HG02763 (cell line): Measurements from ENCODE around the gene E2F4.

Source experiments
- ATAC-seq: cut with Tn5 transposase; IDR thresholded peaks from one replicate; pipeline ENCODE4 v1.9.1; 2021; ENCODE audit warnings: mild to moderate bottlenecking, moderate library complexity; ENCODE audit not compliant: unreplicated experiment

Gene E2F4

DNA sequence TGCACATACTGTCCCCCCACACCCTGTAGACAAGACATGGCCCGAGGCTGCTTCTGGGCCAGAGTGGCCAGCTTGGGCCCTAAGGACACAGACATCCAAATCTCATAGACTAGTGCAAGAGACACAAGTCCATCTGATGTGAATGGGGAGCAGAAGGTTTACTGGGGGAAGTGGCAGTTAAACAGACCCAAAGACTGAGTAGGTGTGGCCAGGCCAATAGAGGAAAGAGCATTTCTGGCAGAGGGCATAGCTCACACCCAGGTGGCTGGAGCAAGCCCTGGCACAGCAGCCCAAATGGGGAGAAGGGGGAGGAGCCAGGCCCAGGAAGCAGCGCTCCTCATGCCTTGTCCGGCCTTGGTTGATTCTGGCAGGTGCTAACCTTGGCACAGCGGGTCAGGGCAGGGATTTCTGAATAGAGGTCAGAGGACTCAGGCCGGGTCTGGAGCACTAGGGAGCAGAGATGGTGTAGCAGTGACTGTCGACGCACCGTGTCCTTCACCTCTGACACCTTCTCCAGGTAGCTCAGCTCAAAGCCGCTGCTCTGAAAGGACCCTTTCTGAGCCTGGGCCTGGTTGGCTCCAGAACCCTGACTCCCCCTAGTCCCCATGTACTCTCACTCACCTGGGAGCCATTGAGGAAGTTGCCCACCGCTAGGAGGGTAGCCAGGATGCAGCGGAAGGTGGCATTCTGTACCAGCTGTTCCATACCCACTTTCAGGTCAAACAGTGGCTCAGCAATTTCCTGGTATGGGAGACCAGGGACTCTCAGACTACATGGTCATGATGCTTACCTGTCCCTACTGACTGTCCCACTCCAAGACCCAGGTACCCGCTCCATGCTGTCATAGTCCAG, 39.1 kb downstream of the E2F4 start:
- ATAC-seq = no peak

DNA sequence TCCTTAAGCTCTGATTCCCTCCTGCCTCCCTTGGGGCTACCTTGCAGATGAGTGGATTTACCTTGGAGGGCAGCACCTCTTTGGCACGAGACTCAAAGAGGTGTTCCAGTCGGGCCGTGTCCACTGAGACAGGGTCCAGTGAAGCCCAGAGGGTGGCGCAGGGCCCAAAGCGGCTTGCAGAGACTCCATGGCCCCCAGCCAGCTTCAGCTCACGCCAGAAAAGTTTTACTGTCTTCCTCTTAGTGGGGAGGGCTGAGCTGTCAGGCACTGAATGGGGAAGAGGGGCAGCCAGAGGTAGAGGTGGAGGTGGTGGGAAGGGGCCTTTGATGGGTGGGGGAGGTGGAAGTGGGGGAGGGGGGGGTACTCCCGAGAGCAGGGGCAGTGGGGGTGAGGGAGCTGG, 41.6 kb downstream of the E2F4 start:
- ATAC-seq = no peak

DNA sequence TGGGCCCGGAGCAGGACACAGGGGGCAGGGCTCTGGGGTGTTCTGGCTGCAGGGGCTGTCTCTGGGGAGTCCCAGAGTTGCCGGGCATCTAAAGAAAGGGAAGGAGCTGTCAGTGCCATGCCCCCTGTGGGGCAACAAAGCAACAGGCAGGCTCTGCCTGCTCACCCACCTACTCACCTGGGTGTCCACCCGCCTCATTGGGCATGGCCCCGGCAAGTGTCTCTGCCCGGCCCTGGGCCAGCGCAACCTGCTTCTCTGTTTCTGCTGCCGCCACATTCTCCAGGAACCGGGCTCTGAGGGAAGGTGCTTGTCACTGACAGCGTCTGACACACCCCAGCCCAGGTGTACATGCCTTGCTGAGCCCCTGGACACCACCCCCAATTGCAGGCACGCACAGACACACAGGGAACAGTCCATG, 42.2 kb downstream of the E2F4 start:
- ATAC-seq = no peak

DNA sequence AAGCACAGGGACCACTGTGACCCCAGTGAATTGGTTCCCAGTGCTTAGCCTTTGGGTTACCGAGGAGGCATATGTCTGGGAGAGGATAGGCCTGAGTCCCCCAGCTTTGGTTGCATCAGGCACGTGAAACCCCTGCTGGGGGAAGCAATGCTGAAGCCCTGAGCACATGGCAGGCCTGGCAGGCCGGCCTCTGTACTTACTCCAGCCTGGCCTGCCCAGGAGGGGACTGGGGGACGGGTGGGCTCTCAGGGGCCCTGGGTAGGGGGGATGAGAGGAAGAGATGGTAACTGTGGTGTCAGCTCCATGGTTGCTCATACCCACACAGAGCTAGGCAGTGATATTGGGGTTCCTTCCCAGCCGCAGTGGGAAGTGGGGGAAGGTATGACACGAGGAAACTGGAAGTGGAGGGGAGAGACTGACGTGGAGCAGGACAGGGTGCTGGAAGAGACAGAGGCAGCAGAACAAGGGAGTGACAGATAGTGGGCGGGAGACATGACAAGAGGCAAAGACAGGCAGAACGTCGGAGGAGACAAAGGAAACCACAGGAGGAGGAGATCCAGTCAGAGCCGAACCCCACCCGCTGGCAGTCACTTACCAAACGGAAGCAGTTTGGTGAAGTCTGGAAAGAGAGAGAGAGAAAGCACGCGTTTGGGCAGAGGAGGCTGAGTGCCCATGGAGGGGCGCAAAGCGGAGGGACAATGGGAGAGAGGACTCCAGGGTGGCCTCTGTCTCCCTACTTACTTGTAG, 44.0 kb downstream of the E2F4 start:
- no peak for ATAC-seq

GRCh38 chr16:67236563-67237395, 44.8 kb downstream of the E2F4 start:
- no peak for ATAC-seq

GRCh38 chr16:67237396-67238277, 45.7 kb downstream of the E2F4 start:
- no peak for ATAC-seq

DNA sequence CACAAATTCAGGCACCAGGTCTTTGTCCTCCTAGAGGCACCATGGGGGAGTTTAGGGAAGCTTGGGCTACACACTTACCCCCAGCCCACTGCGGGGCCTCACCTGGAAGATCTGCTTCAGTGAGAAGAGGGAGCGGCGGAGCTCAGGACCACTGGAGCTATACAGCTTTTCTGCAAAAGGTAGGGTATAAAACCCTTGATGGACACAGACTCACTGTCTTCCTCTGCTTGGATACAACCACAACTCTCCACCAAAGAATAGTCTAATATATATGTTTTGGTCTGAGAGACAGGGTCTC, 46.3 kb downstream of the E2F4 start:
- ATAC-seq = no peak

GRCh38 chr16:67238806-67239470, 47.0 kb downstream of the E2F4 start:
- ATAC-seq = no peak

- ATAC-seq = no peak
These were observed 48.6 kb downstream of the E2F4 start for GRCh38 chr16:67240506-67240905.

DNA sequence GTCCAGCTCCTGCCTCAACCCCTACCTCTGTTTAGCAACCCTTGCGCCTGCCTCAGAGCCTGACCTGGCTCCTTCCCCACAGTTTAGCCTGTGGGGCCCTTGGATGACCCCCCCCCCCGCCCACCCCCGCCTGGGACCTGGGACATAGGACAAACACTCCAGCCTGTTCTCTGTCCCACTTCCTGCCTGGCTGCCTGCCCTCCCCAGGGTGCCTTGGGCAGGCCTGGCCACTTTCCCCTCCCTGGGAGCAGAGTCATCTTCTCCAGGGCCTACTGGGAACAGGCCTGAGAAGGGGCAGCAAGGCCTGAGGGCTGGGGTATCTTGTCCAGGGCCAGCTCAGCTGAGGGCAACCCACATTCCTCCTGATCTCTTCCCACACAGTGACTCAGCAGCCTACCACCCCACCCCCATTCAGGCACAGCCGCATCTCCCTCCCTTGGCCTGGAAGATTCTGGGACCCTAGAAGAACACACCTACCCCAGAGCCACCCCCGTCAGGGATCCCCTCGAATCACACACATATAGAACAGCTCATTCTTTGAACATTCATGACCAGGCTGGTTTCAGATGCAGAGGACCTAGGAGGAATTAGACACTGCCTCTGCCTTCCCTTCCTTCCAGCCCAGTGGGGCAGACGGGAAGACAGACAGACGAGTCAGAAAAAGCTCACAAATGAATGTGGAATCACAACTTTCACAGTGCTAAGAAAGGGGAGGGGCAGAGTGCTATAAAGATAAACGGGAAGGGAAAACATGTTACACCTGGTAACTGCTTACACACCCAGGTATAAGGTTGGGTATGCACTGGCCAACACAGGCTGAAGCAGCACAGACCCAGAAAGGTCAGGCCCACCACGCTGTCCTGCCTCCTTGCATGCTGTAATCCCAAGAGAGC, 49.3 kb downstream of the E2F4 start:
- no peak for ATAC-seq

- ATAC-seq = no peak
These were observed 50.3 kb downstream of the E2F4 start for GRCh38 chr16:67242138-67242730.

- ATAC-seq = no peak
These were observed 51.5 kb downstream of the E2F4 start for GRCh38 chr16:67243481-67243880.

DNA sequence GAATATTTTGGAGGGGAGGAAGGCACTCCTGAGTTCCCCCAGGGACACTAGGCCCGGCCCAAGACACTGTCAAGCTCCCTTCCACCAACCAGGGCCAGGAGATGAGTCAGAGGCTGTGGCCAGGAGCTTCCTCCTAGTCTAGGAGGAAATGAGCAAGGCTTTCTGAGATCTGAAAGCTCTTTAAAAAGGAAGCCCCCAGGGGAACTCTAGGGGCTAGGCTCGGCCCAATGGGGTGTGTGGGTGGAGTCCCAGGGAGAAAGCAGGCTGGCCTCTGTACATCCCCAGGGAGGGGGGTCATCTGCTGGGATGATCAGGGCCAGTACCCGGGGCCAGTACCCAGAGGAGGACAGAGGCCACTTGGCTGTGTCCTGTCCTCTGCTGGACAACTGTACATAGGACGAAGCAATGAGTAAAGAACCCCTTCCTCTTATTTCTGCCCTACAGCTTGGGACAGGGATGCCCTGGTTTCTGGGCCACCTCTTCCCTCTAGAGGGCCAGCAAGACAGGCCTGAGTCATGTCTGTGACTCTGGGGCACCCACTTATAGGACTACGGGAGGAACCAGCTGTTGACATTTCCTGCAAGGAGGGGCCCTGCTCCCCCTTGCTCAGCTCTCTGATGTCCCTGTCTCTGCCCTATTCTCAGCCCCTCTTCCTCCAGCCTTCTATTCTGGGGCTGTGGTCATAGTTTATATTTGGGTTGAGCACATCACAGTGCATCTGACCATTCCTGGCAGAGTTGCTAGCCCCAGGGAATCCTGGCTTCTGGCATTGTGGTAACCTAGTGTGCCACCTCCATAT, 52.6 kb downstream of the E2F4 start:
- ATAC-seq = peak; percentile 40

DNA sequence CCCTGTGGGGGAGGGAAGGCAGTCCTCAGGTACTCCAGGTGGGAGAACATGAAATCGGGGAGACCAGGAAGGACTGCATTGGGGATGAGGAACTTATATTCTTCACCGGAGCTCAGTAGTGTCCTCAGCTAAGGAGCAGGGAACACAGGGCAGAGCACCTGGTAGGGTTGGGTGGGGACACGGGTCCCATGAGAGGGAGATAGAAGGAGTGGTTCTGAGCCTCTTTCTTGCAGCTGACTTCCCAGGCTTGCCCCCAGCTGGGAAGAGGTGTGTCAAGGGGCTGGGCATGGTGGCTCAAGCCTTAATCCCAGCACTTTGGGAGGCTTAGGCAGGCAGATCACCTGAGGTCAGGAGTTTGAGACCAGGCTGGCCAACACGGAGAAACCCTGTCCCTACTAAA, 53.2 kb downstream of the E2F4 start:
- no peak for ATAC-seq

GRCh38 chr16:67245674-67246080, 53.7 kb downstream of the E2F4 start:
- no peak for ATAC-seq

- ATAC-seq = peak; percentile 26
These were observed 54.3 kb downstream of the E2F4 start for GRCh38 chr16:67246081-67246755.

DNA sequence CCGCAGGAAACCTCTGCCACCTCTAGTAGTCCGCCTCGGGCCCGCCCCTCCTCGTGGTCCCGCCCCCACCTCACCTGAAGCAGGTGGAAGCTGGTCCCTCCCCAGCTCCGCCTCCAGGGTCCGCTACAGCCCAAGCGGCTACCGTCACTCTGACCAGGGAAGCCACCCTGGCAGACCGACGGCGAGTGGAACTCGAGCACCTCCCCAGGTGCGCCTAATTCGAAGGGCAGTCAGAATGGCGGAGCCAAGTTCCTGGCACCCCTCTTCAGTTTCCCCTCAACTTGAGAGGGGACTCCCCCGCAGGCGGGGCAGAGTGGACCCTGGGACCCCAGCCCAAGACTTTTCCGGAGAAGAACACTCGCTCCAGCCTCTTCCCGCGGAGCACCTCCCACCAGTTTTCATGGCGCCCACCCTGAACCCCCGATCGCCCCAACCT, 54.8 kb downstream of the E2F4 start:
- peak; percentile 10 for ATAC-seq
